Measurements from ENCODE around the gene FAM228A.
A peak's percentile ranks its signal among the peaks of the same experiment; 100 is the strongest.

FAM228A gene

DNA sequence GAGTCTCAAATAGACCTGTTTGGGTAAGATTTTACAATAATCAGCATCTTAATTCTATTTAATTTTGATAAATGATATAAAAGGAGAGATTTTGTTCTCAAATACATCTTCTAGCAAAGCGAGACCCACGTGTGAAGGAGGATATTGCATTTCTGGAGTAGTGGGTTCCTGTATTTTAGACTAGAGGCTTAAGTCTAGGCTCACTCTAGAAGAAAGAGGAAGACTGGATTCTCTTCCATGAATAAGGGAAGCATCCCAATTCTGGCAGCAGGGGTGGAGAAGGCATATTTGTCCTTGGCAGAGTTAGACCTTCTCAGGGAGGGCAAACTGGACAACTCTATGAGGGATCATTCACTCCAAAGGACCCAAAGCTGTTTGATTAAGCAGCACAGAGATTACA lies 11.3 kb upstream of the FAM228A start:
- Histone ChIP-seq H2AK5ac (ENCODE audit: low read length, severe bottlenecking) (no peak overlapping the region), H3K14ac (ENCODE audit: low read length in 2 of 2) (no peak overlapping the region), H3K9me3 (ENCODE audit: control insufficient read depth, low read length) (peaks cover 5% of the 10 kb centered on the region), H3K36me3 (ENCODE audit: control insufficient read depth in 1 of 2, insufficient read depth in 2 of 2, low read depth in 1 of 2, low read length in 2 of 2) (peaks cover 3 to 10% of the 10 kb centered on the region in 2 experiments), H4K91ac (ENCODE audit: low read length) (no peak overlapping the region), H3K4me1 (ENCODE audit: control insufficient read depth, insufficient read depth, low read depth, low read length) (no peaks in the 10 kb centered on the region), H3K4me3 (ENCODE audit: insufficient read depth in 1 of 2, low read depth in 1 of 2, low read length in 2 of 2) (no peak overlapping the region), H2BK120ac (ENCODE audit: low read depth, low read length) (no peak overlapping the region), H3K79me1 (replicated peaks; ENCODE audit: low read length, poor library complexity, severe bottlenecking) (no peaks in the 10 kb centered on the region), H3K9ac (ENCODE audit: low read length) (no peak overlapping the region), H3K4me2 (ENCODE audit: low read length, poor library complexity, severe bottlenecking) (no peak overlapping the region), H3K23ac (ENCODE audit: low read length in 2 of 2) (no peak overlapping the region), H3K4ac (ENCODE audit: low read depth in 1 of 2, low read length in 2 of 2) (no peak overlapping the region), H2BK15ac (ENCODE audit: low read depth, poor library complexity, severe bottlenecking) (no peak overlapping the region), H2AFZ (ENCODE audit: low read depth, low read length) (no peak overlapping the region), H3K18ac (ENCODE audit: low read depth in 1 of 2, low read length in 2 of 2) (no peak overlapping the region), H2BK12ac (ENCODE audit: low read length in 2 of 2) (no peak overlapping the region), H2BK5ac (ENCODE audit: low read depth, low read length, poor library complexity, severe bottlenecking) (no peak overlapping the region), H3K27me3 (ENCODE audit: control insufficient read depth in 1 of 2, insufficient read depth in 1 of 2, low read length in 2 of 2) (no peaks in the 10 kb centered on the region), H3K27ac (ENCODE audit: low read length, poor library complexity, severe bottlenecking) (no peak overlapping the region), H4K8ac (ENCODE audit: low read length) (no peak overlapping the region)
- DNase-seq, result no peak
- 94% methylated on average over 2 of the region's 2 CpGs for WGBS

DNA sequence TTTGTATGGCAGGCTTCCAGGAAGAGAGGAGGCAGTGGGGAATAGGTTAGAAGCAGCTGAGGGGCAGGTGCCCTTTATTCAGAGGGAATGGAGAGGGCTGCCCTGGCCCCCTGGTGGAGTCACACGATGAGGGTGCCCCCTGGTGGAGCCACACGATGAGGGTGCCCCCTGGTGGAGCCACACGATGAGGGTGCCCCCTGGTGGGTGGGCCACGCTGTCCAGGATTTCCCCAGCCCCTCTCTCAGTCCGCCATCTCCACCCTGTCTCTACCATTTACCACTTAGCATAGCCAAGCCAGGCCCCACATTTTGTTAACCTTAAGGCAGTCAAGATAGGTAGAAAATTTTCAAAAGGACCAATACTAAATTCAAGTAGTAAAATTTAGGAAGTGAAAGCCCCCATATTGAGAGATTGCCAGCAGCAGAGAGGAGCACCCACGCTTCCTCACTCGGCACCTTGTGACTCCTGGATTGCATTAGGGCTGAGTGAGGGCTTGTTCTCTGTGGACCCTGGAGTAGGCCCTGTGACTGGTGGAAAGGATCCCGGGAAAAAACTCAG lies 10.4 kb upstream of the FAM228A start:
- H2BK5ac ChIP-seq (ENCODE audit: low read depth, low read length, poor library complexity, severe bottlenecking), result no peak overlapping the region
- 69% methylated on average over 4 of the region's 8 CpGs for WGBS
- H4K91ac ChIP-seq (ENCODE audit: low read length), result no peak overlapping the region
- H3K27ac ChIP-seq (ENCODE audit: low read length, poor library complexity, severe bottlenecking), result no peak overlapping the region
- H3K4ac ChIP-seq (ENCODE audit: low read depth in 1 of 2, low read length in 2 of 2), result no peak overlapping the region
- no peak overlapping the region for H2AK5ac ChIP-seq (ENCODE audit: low read length, severe bottlenecking)
- DNase-seq, result peak; percentile 14
- peaks cover 5% of the 10 kb centered on the region for H3K9me3 ChIP-seq (ENCODE audit: control insufficient read depth, low read length)
- H4K8ac ChIP-seq (ENCODE audit: low read length), result no peak overlapping the region
- H3K27me3 ChIP-seq (ENCODE audit: control insufficient read depth in 1 of 2, insufficient read depth in 1 of 2, low read length in 2 of 2), result no peaks in the 10 kb centered on the region
- H2BK12ac ChIP-seq (ENCODE audit: low read length in 2 of 2), result no peak overlapping the region
- H3K36me3 ChIP-seq (ENCODE audit: control insufficient read depth in 1 of 2, insufficient read depth in 2 of 2, low read depth in 1 of 2, low read length in 2 of 2), result peaks cover 3 to 8% of the 10 kb centered on the region in 2 experiments
- H3K4me3 ChIP-seq (ENCODE audit: insufficient read depth in 1 of 2, low read depth in 1 of 2, low read length in 2 of 2), result no peak overlapping the region
- H3K14ac ChIP-seq (ENCODE audit: low read length in 2 of 2), result no peak overlapping the region
- H3K79me1 ChIP-seq (replicated peaks; ENCODE audit: low read length, poor library complexity, severe bottlenecking), result no peaks in the 10 kb centered on the region
- no peak overlapping the region for H2BK15ac ChIP-seq (ENCODE audit: low read depth, poor library complexity, severe bottlenecking)
- H3K18ac ChIP-seq (ENCODE audit: low read depth in 1 of 2, low read length in 2 of 2), result no peak overlapping the region
- peaks cover 2% of the 10 kb centered on the region for H3K4me1 ChIP-seq (ENCODE audit: control insufficient read depth, insufficient read depth, low read depth, low read length)
- no peak overlapping the region for H3K9ac ChIP-seq (ENCODE audit: low read length)
- H3K23ac ChIP-seq (ENCODE audit: low read length in 2 of 2), result no peak overlapping the region
- no peak overlapping the region for H2BK120ac ChIP-seq (ENCODE audit: low read depth, low read length)
- no peak overlapping the region for H2AFZ ChIP-seq (ENCODE audit: low read depth, low read length)
- no peak overlapping the region for H3K4me2 ChIP-seq (ENCODE audit: low read length, poor library complexity, severe bottlenecking)

DNA sequence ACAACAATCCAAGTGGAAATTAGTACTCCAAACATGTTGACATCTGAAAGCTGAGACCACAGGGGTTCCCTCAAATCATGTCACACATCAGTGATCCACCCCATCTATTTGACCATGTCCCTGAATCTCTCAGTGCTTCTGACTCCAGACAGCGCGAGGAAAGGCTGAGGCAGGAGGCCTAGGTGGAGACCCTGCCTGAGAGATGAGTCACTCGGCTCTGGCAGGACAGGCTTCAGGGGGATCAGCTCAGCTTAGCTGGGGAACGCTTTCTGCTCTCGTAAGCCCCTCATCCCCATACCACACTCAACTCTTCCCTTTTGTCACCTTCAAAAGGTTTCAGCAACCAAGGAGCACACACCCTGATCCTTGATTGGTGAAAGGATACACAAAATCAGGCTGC lies 5.8 kb upstream of the FAM228A start:
- Histone ChIP-seq H3K4me2 (ENCODE audit: low read length, poor library complexity, severe bottlenecking) (no peak overlapping the region), H3K4me3 (ENCODE audit: insufficient read depth in 1 of 2, low read depth in 1 of 2, low read length in 2 of 2) (no peak overlapping the region), H4K8ac (ENCODE audit: low read length) (no peak overlapping the region), H3K9me3 (ENCODE audit: control insufficient read depth, low read length) (no peaks in the 10 kb centered on the region), H4K91ac (ENCODE audit: low read length) (no peak overlapping the region), H2BK120ac (ENCODE audit: low read depth, low read length) (no peak overlapping the region), H3K36me3 (ENCODE audit: control insufficient read depth in 1 of 2, insufficient read depth in 2 of 2, low read depth in 1 of 2, low read length in 2 of 2) (no peaks in the 10 kb centered on the region), H3K23ac (ENCODE audit: low read length in 2 of 2) (no peak overlapping the region), H3K4me1 (ENCODE audit: control insufficient read depth, insufficient read depth, low read depth, low read length) (peaks cover 2% of the 10 kb centered on the region), H3K4ac (ENCODE audit: low read depth in 1 of 2, low read length in 2 of 2) (no peak overlapping the region), H2AFZ (ENCODE audit: low read depth, low read length) (no peak overlapping the region), H3K18ac (ENCODE audit: low read depth in 1 of 2, low read length in 2 of 2) (no peak overlapping the region), H3K9ac (ENCODE audit: low read length) (no peak overlapping the region), H2AK5ac (ENCODE audit: low read length, severe bottlenecking) (no peak overlapping the region), H2BK12ac (ENCODE audit: low read length in 2 of 2) (no peak overlapping the region), H3K27ac (ENCODE audit: low read length, poor library complexity, severe bottlenecking) (no peak overlapping the region), H3K14ac (ENCODE audit: low read length in 2 of 2) (no peak overlapping the region), H3K79me1 (replicated peaks; ENCODE audit: low read length, poor library complexity, severe bottlenecking) (no peaks in the 10 kb centered on the region), H2BK15ac (ENCODE audit: low read depth, poor library complexity, severe bottlenecking) (no peak overlapping the region), H2BK5ac (ENCODE audit: low read depth, low read length, poor library complexity, severe bottlenecking) (no peak overlapping the region), H3K27me3 (ENCODE audit: control insufficient read depth in 1 of 2, insufficient read depth in 1 of 2, low read length in 2 of 2) (no peaks in the 10 kb centered on the region)
- DNase-seq, result no peak
- WGBS, result 76% methylated on average over 5 of the region's 5 CpGs

DNA sequence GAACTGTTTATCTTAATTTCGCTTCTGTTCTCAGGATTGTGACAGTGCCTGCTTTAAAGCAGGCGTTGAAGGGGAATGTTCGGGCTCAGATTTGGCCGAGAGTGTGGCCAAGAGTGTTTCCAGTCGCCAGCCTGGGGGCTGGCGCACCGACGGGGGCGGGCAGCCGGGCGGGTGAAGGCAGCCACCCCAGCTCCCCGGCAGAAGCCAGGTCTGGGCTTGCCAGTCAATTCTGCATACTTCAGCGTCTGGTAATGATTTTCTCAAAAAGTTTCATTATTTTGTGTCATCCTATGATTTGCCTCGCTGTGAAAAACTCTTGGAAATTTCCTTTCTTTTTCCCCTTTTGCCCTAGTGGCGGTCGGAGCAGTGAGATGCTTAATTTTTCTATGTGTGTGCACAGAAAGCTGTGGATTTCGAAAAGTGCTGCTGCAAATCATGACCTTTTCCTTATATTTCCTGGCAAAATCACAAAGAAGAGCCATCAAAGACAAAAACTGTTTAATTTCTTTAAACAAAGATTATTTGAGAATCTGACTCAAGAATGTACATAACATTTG lies 856 bp downstream of the FAM228A start:
- H3K36me3 ChIP-seq (ENCODE audit: control insufficient read depth in 1 of 2, insufficient read depth in 2 of 2, low read depth in 1 of 2, low read length in 2 of 2), result peaks cover 0 to 3% of the 10 kb centered on the region in 2 experiments
- H3K23ac ChIP-seq (ENCODE audit: low read length in 2 of 2), result no peak overlapping the region
- H3K4me1 ChIP-seq (ENCODE audit: control insufficient read depth, insufficient read depth, low read depth, low read length), result no peaks in the 10 kb centered on the region

More for the DNA sequence above, 856 bp downstream of the FAM228A start:
- H4K8ac ChIP-seq (ENCODE audit: low read length), result no peak overlapping the region
- H3K79me1 ChIP-seq (replicated peaks; ENCODE audit: low read length, poor library complexity, severe bottlenecking), result no peaks in the 10 kb centered on the region
- no peaks in the 10 kb centered on the region for H3K27me3 ChIP-seq (ENCODE audit: control insufficient read depth in 1 of 2, insufficient read depth in 1 of 2, low read length in 2 of 2)
- no peak overlapping the region for H3K27ac ChIP-seq (ENCODE audit: low read length, poor library complexity, severe bottlenecking)
- no peaks in the 10 kb centered on the region for H3K9me3 ChIP-seq (ENCODE audit: control insufficient read depth, low read length)
- 93% methylated on average over 16 of the region's 17 CpGs for WGBS
- H3K18ac ChIP-seq (ENCODE audit: low read depth in 1 of 2, low read length in 2 of 2), result no peak overlapping the region
- H2BK12ac ChIP-seq (ENCODE audit: low read length in 2 of 2), result no peak overlapping the region
- peak overlapping the region; percentile 44 for H3K9ac ChIP-seq (ENCODE audit: low read length)
- H2AFZ ChIP-seq (ENCODE audit: low read depth, low read length), result no peak overlapping the region
- H3K14ac ChIP-seq (ENCODE audit: low read length in 2 of 2), result no peak overlapping the region
- H4K91ac ChIP-seq (ENCODE audit: low read length), result no peak overlapping the region
- no peak overlapping the region for H2BK15ac ChIP-seq (ENCODE audit: low read depth, poor library complexity, severe bottlenecking)
- no peak overlapping the region for H3K4me2 ChIP-seq (ENCODE audit: low read length, poor library complexity, severe bottlenecking)
- no peak overlapping the region for H2BK5ac ChIP-seq (ENCODE audit: low read depth, low read length, poor library complexity, severe bottlenecking)
- no peak overlapping the region for H2BK120ac ChIP-seq (ENCODE audit: low read depth, low read length)
- H3K4me3 ChIP-seq (ENCODE audit: insufficient read depth in 1 of 2, low read depth in 1 of 2, low read length in 2 of 2), result peak overlapping the region in 1 of 2 experiments; percentile 56
- H3K4ac ChIP-seq (ENCODE audit: low read depth in 1 of 2, low read length in 2 of 2), result no peak overlapping the region
- no peak for DNase-seq
- no peak overlapping the region for H2AK5ac ChIP-seq (ENCODE audit: low read length, severe bottlenecking)

Measured in mesenchymal stem cell (in vitro differentiated cells and primary cell).